PC-3 (cell line): Measurements from ENCODE around the gene EMP2.

ENCODE experiments used
- CTCF ChIP-seq: fragments of 300-600 bp; sonication (generic); conservative IDR thresholded peaks from 2 replicates; pipeline ENCODE4 v1.5.1; 2017; ENCODE audit warnings: antibody characterized with exemption, low read depth, mild to moderate bottlenecking, low read length
- EZH2 ChIP-seq: fragments of 300-600 bp; sonication (generic); IDR thresholded peaks from one replicate; pipeline ENCODE4 v1.6.1; 2017; ENCODE audit warnings: antibody characterized with exemption, mild to moderate bottlenecking, low read length; ENCODE audit not compliant: unreplicated experiment
- EZH2phosphoT487 ChIP-seq: fragments of 300-600 bp; sonication (generic); IDR thresholded peaks from 2 replicates; pipeline ENCODE4 v1.6.1; 2018; ENCODE audit warnings: mild to moderate bottlenecking, antibody characterized with exemption, low read length, borderline replicate concordance

GRCh38 chr16:10525214-10525825, 55.1 kb downstream of the EMP2 start:
- TF ChIP-seq CTCF (no peak), EZH2 (no peak), EZH2phosphoT487 (no peak)
